A549 (cell line): Measurements from ENCODE around the gene ACTMAP. TPM values are rescaled to one million over a fixed set of nuclear protein-coding genes. Genes with fewer than 3 reads are reported as not detected.

Experiments used
- ATAC-seq, 2 experiments: fragments of 200-7000 bp in 1 of 2; fragments of >200 bp in 1 of 2; cut with Nextera tagmentation in 1 of 2; cut with Tn5 transposase in 1 of 2; 3 replicates each; pipeline versions ENCODE4 v1.8.0 to v1.9.1; 2018 to 2020; ENCODE audit warnings: mild to moderate bottlenecking in 1 of 2, moderate library complexity in 1 of 2
- CTCF ChIA-PET: fragments of 300-600 bp; sonication (Branson Sonifier 250); formaldehyde crosslinking; extraction: SDS; loops from one replicate; lab custom pipeline; 2021; ENCODE audit warnings: antibody characterized with exemption, inconsistent platforms; lab: Yijun Ruan, JAX
- POLR2A ChIA-PET: fragments of 350-600 bp; formaldehyde crosslinking; extraction: SDS; loops from one replicate; lab custom pipeline; 2021; ENCODE audit warnings: antibody characterized with exemption, inconsistent platforms; lab: Yijun Ruan, JAX
- DNase-seq, 2 experiments: peaks; one replicate each; pipeline versions ENCODE4 v3.0.0 to v3.0.0-alpha.2; 2011 to 2016; ENCODE audit warnings: low read depth in 1 of 2, low spot score in 1 of 2
- FAIRE-seq: peaks from 2 replicates; lab custom pipeline; 2011; peaks lifted over from hg19 to GRCh38; lab: Jason Lieb, UNC
- H3K27ac ChIP-seq, 2 experiments: fragments of >200 bp; sonication (Bioruptor Twin); formaldehyde crosslinking; 3 replicates each; pipeline ENCODE4 v1.5.1; 2016 to 2017
- H3K4me1 ChIP-seq: fragments of >200 bp; sonication (Bioruptor Twin); formaldehyde crosslinking; 3 replicates; pipeline ENCODE4 v1.6.1; 2016
- H3K4me2 ChIP-seq: fragments of >200 bp; sonication (Bioruptor Twin); formaldehyde crosslinking; 3 replicates; pipeline ENCODE4 v1.6.1; 2016
- H3K4me3 ChIP-seq: fragments of >200 bp; sonication (Bioruptor Twin); formaldehyde crosslinking; 3 replicates; pipeline ENCODE4 v1.5.1; 2016
- H3K9me3 ChIP-seq: fragments of >200 bp; sonication (Bioruptor Twin); formaldehyde crosslinking; 3 replicates; pipeline ENCODE4 v1.6.1; 2016
- BCL3 ChIP-seq: fragments of >200 bp; sonication (Bioruptor Twin); formaldehyde crosslinking; IDR thresholded peaks from 3 replicates; pipeline ENCODE4 v1.6.1; 2016
- BHLHE40 ChIP-seq: IDR thresholded peaks from 2 replicates; pipeline ENCODE4 v1.6.1; 2012; ENCODE audit warnings: low read depth, low read length, inconsistent platforms
- CBX8 ChIP-seq: fragments of 200-600 bp; sonication (generic); IDR thresholded peaks from 2 replicates; pipeline ENCODE4 v1.6.1; 2016
- CHD2 ChIP-seq: fragments of 150-350 bp; IDR thresholded peaks from 2 replicates; pipeline ENCODE4 v1.6.1; 2014; ENCODE audit warnings: low read length; ENCODE audit not compliant: partially characterized antibody
- CHD4 ChIP-seq: fragments of 200-600 bp; sonication (generic); IDR thresholded peaks from 2 replicates; pipeline ENCODE4 v1.6.1; 2016; ENCODE audit warnings: antibody characterized with exemption, mild to moderate bottlenecking, borderline replicate concordance
- CTCF ChIP-seq: fragments of >200 bp; sonication (Bioruptor Twin); formaldehyde crosslinking; IDR thresholded peaks from 3 replicates; pipeline ENCODE4 v1.5.1; 2016
- E2F6 ChIP-seq: IDR thresholded peaks from 2 replicates; pipeline ENCODE4 v1.6.1; 2012; ENCODE audit warnings: low read depth, borderline replicate concordance
- EHF ChIP-seq: fragments of 250-450 bp; sonication (Bioruptor Pico); IDR thresholded peaks from 2 replicates; pipeline ENCODE4 v1.5.0; 2020; ENCODE audit warnings: mild to moderate bottlenecking
- EHMT2 ChIP-seq: fragments of 200-600 bp; sonication (generic); IDR thresholded peaks from 2 replicates; pipeline ENCODE4 v1.6.1; 2016; ENCODE audit warnings: antibody characterized with exemption, low read depth, mild to moderate bottlenecking, moderate library complexity
- ELK1 ChIP-seq: fragments of 150-350 bp; IDR thresholded peaks from 2 replicates; pipeline ENCODE4 v1.6.1; 2014; ENCODE audit warnings: low read depth, mild to moderate bottlenecking, low read length
- EP300 ChIP-seq, 2 experiments: fragments of >200 bp; sonication (Bioruptor Twin); formaldehyde crosslinking; IDR thresholded peaks; 2 replicates in 1 of 2; 3 replicates in 1 of 2; pipeline ENCODE4 v1.6.1; 2016 to 2017
- ESRRA ChIP-seq: fragments of 150-350 bp; IDR thresholded peaks from 2 replicates; pipeline ENCODE4 v1.6.1; 2014; ENCODE audit warnings: mild to moderate bottlenecking, low read length, borderline replicate concordance
- FOSL2 ChIP-seq, 2 experiments: fragments of 450-650 bp in 1 of 2; fragments of >200 bp in 1 of 2; sonication (Bioruptor Twin) in 1 of 2; formaldehyde crosslinking; IDR thresholded peaks; 2 replicates each; pipeline versions ENCODE4 v1.5.0 to v1.6.1; 2016 to 2020; ENCODE audit warnings: mild to moderate bottlenecking in 1 of 2, moderate library complexity in 1 of 2
- GATA3 ChIP-seq: IDR thresholded peaks from 2 replicates; pipeline ENCODE4 v1.6.1; 2012; ENCODE audit warnings: borderline replicate concordance
- HDAC2 ChIP-seq: fragments of 200-600 bp; sonication (generic); IDR thresholded peaks from 2 replicates; pipeline ENCODE4 v1.6.1; 2016
- HOXB5 ChIP-seq: fragments of 250-450 bp; sonication (Bioruptor Pico); IDR thresholded peaks from 2 replicates; pipeline ENCODE4 v1.5.0; 2020; ENCODE audit warnings: mild to moderate bottlenecking, moderate library complexity
- JUN ChIP-seq, 2 experiments: fragments of >200 bp; sonication (Bioruptor Twin); formaldehyde crosslinking; IDR thresholded peaks; 2 replicates in 1 of 2; 3 replicates in 1 of 2; pipeline ENCODE4 v1.6.1; 2016 to 2017
- KDM1A ChIP-seq: fragments of 200-600 bp; sonication (generic); IDR thresholded peaks from 2 replicates; pipeline ENCODE4 v1.6.1; 2016; ENCODE audit warnings: low read depth, mild to moderate bottlenecking
- MAFK ChIP-seq: fragments of 450-650 bp; IDR thresholded peaks from 2 replicates; pipeline ENCODE4 v1.6.1; 2014; ENCODE audit not compliant: partially characterized antibody
- MAX ChIP-seq: IDR thresholded peaks from 2 replicates; pipeline ENCODE4 v1.6.1; 2012
- MAZ ChIP-seq: fragments of 150-350 bp; IDR thresholded peaks from 2 replicates; pipeline ENCODE4 v1.6.1; 2014; ENCODE audit warnings: antibody characterized with exemption, low read depth, low read length, borderline replicate concordance
- PBX3 ChIP-seq: IDR thresholded peaks from 2 replicates; pipeline ENCODE4 v1.6.1; 2012
- POLR2A ChIP-seq: IDR thresholded peaks from 2 replicates; pipeline ENCODE4 v1.6.1; 2012; ENCODE audit warnings: mild to moderate bottlenecking, low read length
- RAD21 ChIP-seq, 2 experiments: fragments of >200 bp in 1 of 2; sonication (Bioruptor Twin) in 1 of 2; formaldehyde crosslinking in 1 of 2; IDR thresholded peaks in 1 of 2; conservative IDR thresholded peaks in 1 of 2; 2 replicates in 1 of 2; 3 replicates in 1 of 2; pipeline ENCODE4 v1.6.1; 2012 to 2018; ENCODE audit warnings: inconsistent platforms in 1 of 2
- RARB ChIP-seq: fragments of 250-450 bp; sonication (Bioruptor Pico); IDR thresholded peaks from 2 replicates; pipeline ENCODE4 v1.8.0; 2021; ENCODE audit warnings: mild to moderate bottlenecking, moderate library complexity
- RFX5 ChIP-seq: fragments of 450-650 bp; IDR thresholded peaks from 2 replicates; pipeline ENCODE4 v1.7.1; 2014; ENCODE audit warnings: antibody characterized with exemption, mild to moderate bottlenecking, moderate library complexity
- TP53 ChIP-seq: fragments of 250-450 bp; sonication (Bioruptor Pico); IDR thresholded peaks from 2 replicates; pipeline ENCODE4 v1.5.0; 2021; ENCODE audit warnings: mild to moderate bottlenecking, moderate library complexity
- ZC3H11A ChIP-seq: fragments of 450-650 bp; IDR thresholded peaks from 2 replicates; pipeline ENCODE4 v1.6.1; 2014; ENCODE audit warnings: antibody characterized with exemption, mild to moderate bottlenecking
- WGBS: methylation state at CpG from one replicate; pipeline ENCODE4 v1.1.6; 2017; ENCODE audit errors: missing lambda C conversion rate; 5-methylcytosine and 5-hydroxymethylcytosine counted together
- polyA plus RNA-seq, 4 experiments: library from polyadenylated mRNA; depleted of rRNA in 3 of 4; stranded (reverse); fragments of >200 nt; fragmentation: RNase III in 1 of 4; extraction: RNeasy Plus Mini Kit Qiagen cat#74134 plus additional on column Dnase treatment in 1 of 4; gene quantifications; 2 replicates in 3 of 4; 3 replicates in 1 of 4; pipeline ENCODE4 v1.2.3, GENCODE V29; 2011 to 2017

ACTMAP gene
- polyA plus RNA-seq, 2 of the 4 experiments (the other 2 are of a cell fraction): 7.8 to 14.8 TPM

GRCh38 chr19:40703029-40703755 is 47.1 kb downstream of the ACTMAP start:
- FAIRE-seq: no peak
- no peak for DNase-seq
- peak; percentile 3 to 5; a peak in 2 of 6 replicates for ATAC-seq
- 91% methylated on average over 24 of the region's 24 CpGs for WGBS
- no peak for TF ChIP-seq CHD4
- no peak for TF ChIP-seq KDM1A
- TF ChIP-seq MAZ: no peak
- TF ChIP-seq PBX3: no peak
- no peak for TF ChIP-seq EHMT2
- no peak for TF ChIP-seq CBX8
- peaks cover 8% of the 10 kb centered on the region; the same call in 2 of the 3 replicates for H3K4me1 ChIP-seq
- H3K27ac ChIP-seq: peak overlapping the region in 1 of 2 experiments; percentile 44; a peak in 2 of 6 replicates
- no peak overlapping the region for H3K4me2 ChIP-seq
- POLR2A ChIA-PET: interaction anchor here (0.7 to 3.9 kb wide), 6 partner anchors 12 to 561 kb away, joined by 5 to 24 read pairs (median 6); partner anchors contain the start of genes ACTMAP, COQ8B, HNRNPUL1 and ITPKC
- H3K4me3 ChIP-seq: no peak overlapping the region
- CTCF ChIA-PET: interaction anchor here (0.6 to 11.7 kb wide), 33 partner anchors 10 to 559 kb away, joined by 3 to 178 read pairs (median 5); partner anchors contain the start of gene NUMBL
- H3K9me3 ChIP-seq: no peaks in the 10 kb centered on the region

- Histone ChIP-seq H3K4me2 (no peak overlapping the region), H3K27ac (peak overlapping the region in 1 of 2 experiments; percentile 44; a peak in 3 of 6 replicates), H3K9me3 (no peaks in the 10 kb centered on the region), H3K4me1 (peaks cover 8% of the 10 kb centered on the region; the same call in 2 of the 3 replicates), H3K4me3 (no peak overlapping the region)
- ChIA-PET POLR2A (interaction anchor here (1.0 to 3.9 kb wide), 6 partner anchors 12 to 96 kb away, joined by 3 to 24 read pairs (median 6); partner anchors contain the start of genes ACTMAP, COQ8B, EGLN2 and ITPKC), CTCF (interaction anchor here (0.5 to 11.7 kb wide), 43 partner anchors 8 to 772 kb away, joined by 3 to 178 read pairs (median 4); partner anchors contain the start of gene NUMBL)
- ATAC-seq (peak; percentile 88 to 96), DNase-seq (peak; percentile 82 to 84), FAIRE-seq (peak; percentile 51)
- 60% methylated on average over 18 of the region's 18 CpGs for WGBS
- peak; percentile 69 for TF ChIP-seq CTCF
- TF ChIP-seq RAD21 (conservative IDR thresholded peaks at IDR 0.05 in 1 of 2, IDR thresholded peaks at IDR 0.05 in 1 of 2): peak; percentile 71 to 83
- TF ChIP-seq ESRRA: no peak
- no peak for TF ChIP-seq FOSL2 (IDR thresholded peaks at IDR 0.05)
- peak; percentile 44; the same call in 1 of the 2 replicates for TF ChIP-seq FOSL2 (CRISPR knock-in tag; IDR thresholded peaks at IDR 0.05)
- TF ChIP-seq ELK1: no peak
- TF ChIP-seq BHLHE40: no peak
- TF ChIP-seq KDM1A: no peak
- no peak; a peak in 1 of 5 replicates for TF ChIP-seq JUN (IDR thresholded peaks at IDR 0.05)
- TF ChIP-seq CHD4: no peak
- TF ChIP-seq CHD2: no peak
- TF ChIP-seq HOXB5: no peak
- no peak for TF ChIP-seq ZC3H11A
- TF ChIP-seq GATA3: no peak
- TF ChIP-seq RARB (CRISPR knock-in tag): no peak
- TF ChIP-seq EHF (CRISPR knock-in tag): no peak
- no peak for TF ChIP-seq BCL3
- no peak for TF ChIP-seq E2F6
- no peak for TF ChIP-seq POLR2A
- no peak for TF ChIP-seq TP53 (CRISPR knock-in tag)
- TF ChIP-seq MAFK: no peak
- peak; percentile 48; the same call in 1 of the 2 replicates for TF ChIP-seq MAX
- no peak for TF ChIP-seq EP300 (IDR thresholded peaks at IDR 0.05)
- no peak for TF ChIP-seq CBX8
- TF ChIP-seq RFX5: no peak
- no peak for TF ChIP-seq HDAC2
Observed at GRCh38 chr19:40702337-40703012, 47.8 kb downstream of the ACTMAP start.
